HG03342 (cell line): Measurements from ENCODE around the gene RALA.

Experiments
- ATAC-seq: cut with Tn5 transposase; IDR thresholded peaks from one replicate; pipeline ENCODE4 v1.9.1; 2021; ENCODE audit warnings: mild to moderate bottlenecking, moderate library complexity; ENCODE audit not compliant: unreplicated experiment

RALA gene

GRCh38 chr7:39609935-39610263 is 13.5 kb upstream of the RALA start:
- no peak for ATAC-seq

- ATAC-seq: no peak
These were observed 9.8 kb upstream of the RALA start for GRCh38 chr7:39613577-39613976.

GRCh38 chr7:39614299-39614698 is 9.1 kb upstream of the RALA start:
- no peak for ATAC-seq

GRCh38 chr7:39615350-39615975 is 7.9 kb upstream of the RALA start:
- ATAC-seq: no peak

- no peak for ATAC-seq
These were observed 7.2 kb upstream of the RALA start for GRCh38 chr7:39616138-39616537.

- no peak for ATAC-seq
These were observed 6.4 kb upstream of the RALA start for GRCh38 chr7:39617005-39617404.

- no peak for ATAC-seq
These were observed 4.5 kb upstream of the RALA start for GRCh38 chr7:39618868-39619267.

- ATAC-seq: no peak
These were observed 2.9 kb upstream of the RALA start for GRCh38 chr7:39620486-39620885.

- ATAC-seq: no peak
These were observed 2.1 kb upstream of the RALA start for GRCh38 chr7:39621261-39621660.

- ATAC-seq: peak; percentile 30
These were observed 1.5 kb upstream of the RALA start for GRCh38 chr7:39621784-39622411.

GRCh38 chr7:39622609-39623008 is 763 bp upstream of the RALA start:
- no peak for ATAC-seq

- ATAC-seq: peak; percentile 38
These were observed 515 bp downstream of the RALA start for GRCh38 chr7:39623732-39624441.

GRCh38 chr7:39624442-39624807 is 1.1 kb downstream of the RALA start:
- no peak for ATAC-seq

- ATAC-seq: no peak
These were observed 1.7 kb downstream of the RALA start for GRCh38 chr7:39624935-39625694.

GRCh38 chr7:39631736-39632308 is 8.4 kb downstream of the RALA start:
- no peak for ATAC-seq

GRCh38 chr7:39633563-39634477 is 10.4 kb downstream of the RALA start:
- ATAC-seq: peak; percentile 58

- no peak for ATAC-seq
These were observed 11.1 kb downstream of the RALA start for GRCh38 chr7:39634478-39634805.

GRCh38 chr7:39637400-39637799 is 14.0 kb downstream of the RALA start:
- ATAC-seq: no peak

- ATAC-seq: no peak
These were observed 14.7 kb downstream of the RALA start for GRCh38 chr7:39637963-39638485.

GRCh38 chr7:39642896-39643295 is 19.5 kb downstream of the RALA start:
- ATAC-seq: no peak
